Stimulated activated CD8-positive, alpha-beta memory T cell treated with anti-CD3 and anti-CD28 coated beads, Interleukin-15, amount 100 ng/mL, for 48 hours (primary cell): ENCODE data around the gene MYH1.

Source experiments
- DNase-seq, 2 donors: peaks; one replicate each; pipeline ENCODE4 v3.0.0-alpha.2; 2020; ENCODE audit warnings: low read depth in 2 of 2

Gene MYH1

GRCh38 chr17:10482252-10482651 is 36.1 kb downstream of the MYH1 start:
- no peak for DNase-seq

GRCh38 chr17:10477701-10478100 is 40.6 kb downstream of the MYH1 start:
- no peak for DNase-seq

- DNase-seq, result no peak
Observed at GRCh38 chr17:10474536-10474935, 43.8 kb downstream of the MYH1 start.

GRCh38 chr17:10471858-10472257 is 46.5 kb downstream of the MYH1 start:
- no peak for DNase-seq

GRCh38 chr17:10469459-10469858 is 48.9 kb downstream of the MYH1 start, which contains the start of gene MYH4:
TSS of gene MYH4 (minus strand) at chr17:10469559. CDS start at chr17:10466745, 2,814 bp downstream.
- no peak for DNase-seq

- DNase-seq, result no peak
Observed at GRCh38 chr17:10463402-10463801, 54.9 kb downstream of the MYH1 start.

GRCh38 chr17:10460062-10460461 is 58.3 kb downstream of the MYH1 start:
- DNase-seq, result no peak

- no peak for DNase-seq
Observed at GRCh38 chr17:10458701-10459100, 59.6 kb downstream of the MYH1 start.

- no peak for DNase-seq
Observed at GRCh38 chr17:10457952-10458351, 60.4 kb downstream of the MYH1 start.

- DNase-seq, result no peak
Observed at GRCh38 chr17:10447026-10447931, 71.1 kb downstream of the MYH1 start.
